IPS DF 4.7 (cell line): ENCODE data around the gene ESF1.

Source experiments
- DNase-seq: peaks from one replicate; pipeline ENCODE4 v3.0.0-alpha.2; 2013; ENCODE audit warnings: low spot score; ENCODE audit errors: extremely low read depth

Gene ESF1

GRCh38 chr20:13784893-13785715, at the start of gene ESF1, which contains the start of gene NDUFAF5:
Gene ESF1, minus strand, starts transcription at chr20:13784919. Its CDS starts 1,779 bp downstream, at chr20:13783140.
Gene NDUFAF5, plus strand, starts transcription at chr20:13785028. Its CDS starts 41 bp downstream, at chr20:13785069.
- peak; percentile 84 for DNase-seq

GRCh38 chr20:13831476-13831875, 46.8 kb upstream of the ESF1 start:
- no peak for DNase-seq

GRCh38 chr20:13825465-13825864, 40.7 kb upstream of the ESF1 start:
- no peak for DNase-seq

GRCh38 chr20:13824459-13824858, 39.7 kb upstream of the ESF1 start:
- DNase-seq, result no peak

- DNase-seq, result peak; percentile 3
Measured at GRCh38 chr20:13822459-13822858, 37.7 kb upstream of the ESF1 start.

- no peak for DNase-seq
Measured at GRCh38 chr20:13821876-13822275, 37.2 kb upstream of the ESF1 start.

GRCh38 chr20:13819885-13820645, 35.3 kb upstream of the ESF1 start:
- DNase-seq, result peak; percentile 14

GRCh38 chr20:13817342-13817741, 32.6 kb upstream of the ESF1 start:
- DNase-seq, result no peak

GRCh38 chr20:13816757-13817156, 32.0 kb upstream of the ESF1 start:
- DNase-seq, result no peak

GRCh38 chr20:13814672-13815071, 30.0 kb upstream of the ESF1 start:
- no peak for DNase-seq

- DNase-seq, result no peak
Measured at GRCh38 chr20:13813910-13814309, 29.2 kb upstream of the ESF1 start.

GRCh38 chr20:13810446-13810845, 25.7 kb upstream of the ESF1 start:
- DNase-seq, result no peak

GRCh38 chr20:13809855-13810254, 25.1 kb upstream of the ESF1 start:
- DNase-seq, result no peak

- no peak for DNase-seq
Measured at GRCh38 chr20:13809373-13809772, 24.7 kb upstream of the ESF1 start.

GRCh38 chr20:13800728-13801134, 16.0 kb upstream of the ESF1 start:
- no peak for DNase-seq

- DNase-seq, result no peak
Measured at GRCh38 chr20:13799974-13800373, 15.3 kb upstream of the ESF1 start.

- no peak for DNase-seq
Measured at GRCh38 chr20:13799040-13799439, 14.3 kb upstream of the ESF1 start.

- DNase-seq, result no peak
Measured at GRCh38 chr20:13794667-13795066, 9.9 kb upstream of the ESF1 start.

GRCh38 chr20:13793001-13793400, 8.3 kb upstream of the ESF1 start:
- no peak for DNase-seq

- no peak for DNase-seq
Measured at GRCh38 chr20:13791540-13792459, 7.1 kb upstream of the ESF1 start.

GRCh38 chr20:13790708-13791107, 6.0 kb upstream of the ESF1 start:
- no peak for DNase-seq
